Mesendoderm (in vitro differentiated cells): ENCODE data around the gene COLEC11.

ENCODE experiments used
- DNase-seq: peaks from one replicate; pipeline ENCODE4 v3.0.0; 2013
- H2AK5ac ChIP-seq: 2 replicates; pipeline ENCODE4 v1.6.1; 2013; ENCODE audit warnings: low read length, inconsistent platforms
- H2BK120ac ChIP-seq: 2 replicates; pipeline ENCODE4 v1.6.1; 2013; ENCODE audit warnings: low read depth, mild to moderate bottlenecking, low read length, moderate library complexity, mixed read lengths
- H2BK15ac ChIP-seq: replicated peaks from 2 replicates; pipeline ENCODE4 v1.6.1; 2013; ENCODE audit warnings: low read depth, mild to moderate bottlenecking, moderate library complexity
- H2BK5ac ChIP-seq: 2 replicates; pipeline ENCODE4 v1.6.1; 2013; ENCODE audit warnings: low read length, inconsistent platforms
- H3K18ac ChIP-seq: 2 replicates; pipeline ENCODE4 v1.6.1; 2013; ENCODE audit warnings: mild to moderate bottlenecking, low read length, mixed read lengths
- H3K23ac ChIP-seq: one replicate; pipeline ENCODE4 v1.6.1; 2013; ENCODE audit warnings: low read length
- H3K27ac ChIP-seq: 2 replicates; pipeline ENCODE4 v1.5.1; 2013; ENCODE audit warnings: low read depth, mild to moderate bottlenecking, inconsistent platforms, low read length, moderate library complexity
- H3K27me3 ChIP-seq: 2 replicates; pipeline ENCODE4 v1.6.1; 2013; ENCODE audit warnings: low read length, control low read depth, mild to moderate bottlenecking, inconsistent platforms; ENCODE audit not compliant: insufficient read depth, poor library complexity
- H3K36me3 ChIP-seq: 2 replicates; pipeline ENCODE4 v1.6.1; 2013; ENCODE audit warnings: low read length, inconsistent platforms; ENCODE audit not compliant: control insufficient read depth, insufficient read depth
- H3K4ac ChIP-seq: one replicate; pipeline ENCODE4 v1.6.1; 2013; ENCODE audit warnings: low read depth, mild to moderate bottlenecking, low read length, moderate library complexity
- H3K4me1 ChIP-seq: 2 replicates; pipeline ENCODE4 v1.6.1; 2013; ENCODE audit warnings: low read depth, low read length, inconsistent platforms; ENCODE audit not compliant: control insufficient read depth
- H3K4me2 ChIP-seq: 2 replicates; pipeline ENCODE4 v1.6.1; 2013; ENCODE audit warnings: low read length
- H3K4me3 ChIP-seq: 2 replicates; pipeline ENCODE4 v1.5.1; 2013; ENCODE audit warnings: mild to moderate bottlenecking, low read length
- H3K56ac ChIP-seq: one replicate; pipeline ENCODE4 v1.6.1; 2013; ENCODE audit warnings: low read length
- H3K79me1 ChIP-seq: 2 replicates; pipeline ENCODE4 v1.6.1; 2013; ENCODE audit warnings: low read length, inconsistent platforms
- H3K79me2 ChIP-seq: 2 replicates; pipeline ENCODE4 v1.6.1; 2013; ENCODE audit warnings: mild to moderate bottlenecking, low read length; ENCODE audit not compliant: control insufficient read depth, insufficient read depth
- H3K9ac ChIP-seq: 2 replicates; pipeline ENCODE4 v1.6.1; 2013; ENCODE audit warnings: low read length, inconsistent platforms
- H4K5ac ChIP-seq: one replicate; pipeline ENCODE4 v1.6.1; 2013; ENCODE audit warnings: low read length
- H4K8ac ChIP-seq: one replicate; pipeline ENCODE4 v1.6.1; 2013; ENCODE audit warnings: low read depth, mild to moderate bottlenecking, control low read depth, low read length, moderate library complexity
- WGBS: extraction: QIAGEN DNeasy Blood & Tissue Kit; methylation state at CpG from one replicate; pipeline ENCODE4 v1.1.7; 2013; ENCODE audit warnings: low lambda C conversion rate, missing lambda C conversion rate; ENCODE audit not compliant: insufficient coverage; ENCODE audit errors: extremely low coverage; 5-methylcytosine and 5-hydroxymethylcytosine counted together

The COLEC11 gene

DNA sequence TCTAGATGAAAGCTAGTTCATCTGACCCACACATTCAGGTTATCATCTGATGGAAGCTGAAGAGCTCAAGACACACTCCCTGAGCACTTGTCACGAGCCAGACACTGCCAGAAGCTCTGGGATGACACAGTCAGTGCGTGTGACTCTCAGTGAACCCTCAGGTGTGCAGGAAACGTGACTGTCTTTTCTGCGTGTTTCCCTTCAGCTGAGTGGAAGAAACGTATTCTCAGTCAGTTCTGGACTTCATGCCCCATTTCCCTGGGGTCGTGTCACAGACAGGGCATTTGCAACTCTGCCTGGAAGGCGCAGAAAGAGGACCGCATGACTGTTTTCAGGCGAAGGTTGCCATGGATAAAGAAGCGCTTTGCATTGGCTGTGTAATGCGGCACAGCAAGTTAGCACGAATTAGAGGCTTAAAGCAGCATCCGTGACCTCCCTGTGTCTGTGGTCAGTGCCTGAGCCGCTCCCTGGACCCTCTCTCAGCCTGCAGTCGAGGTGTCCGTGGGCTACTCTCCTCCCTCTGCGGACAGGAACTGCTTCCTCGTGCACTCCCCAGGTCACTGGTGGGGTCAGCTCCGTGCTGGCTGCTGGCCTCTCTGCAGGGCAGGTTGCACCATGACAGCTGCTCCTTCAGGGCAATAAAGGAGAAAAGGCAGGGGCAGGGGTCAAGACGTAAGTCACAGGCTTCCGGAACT lies 59.8 kb downstream of the COLEC11 start:
- Histone ChIP-seq H2BK15ac (no peak overlapping the region), H3K56ac (no peak overlapping the region), H3K18ac (no peak overlapping the region), H3K9ac (no peak overlapping the region), H3K4me3 (no peak overlapping the region), H3K23ac (no peak overlapping the region), H2BK120ac (no peak overlapping the region), H2AK5ac (no peak overlapping the region), H3K79me2 (no peaks in the 10 kb centered on the region), H3K4me1 (no peaks in the 10 kb centered on the region), H3K27ac (no peak overlapping the region), H3K79me1 (no peaks in the 10 kb centered on the region), H3K4me2 (no peak overlapping the region), H3K4ac (no peak overlapping the region), H4K8ac (no peak overlapping the region), H3K27me3 (no peaks in the 10 kb centered on the region), H2BK5ac (no peak overlapping the region), H3K36me3 (no peaks in the 10 kb centered on the region), H4K5ac (no peak overlapping the region)
- no peak for DNase-seq
- WGBS = no CpG with 5 or more reads among the region's 21 CpGs

GRCh38 chr2:3655871-3656761 lies 61.2 kb downstream of the COLEC11 start:
- H2BK5ac ChIP-seq = no peak overlapping the region
- H4K5ac ChIP-seq = no peak overlapping the region
- no peak overlapping the region for H2AK5ac ChIP-seq
- WGBS = no CpG with 5 or more reads among the region's 28 CpGs
- no peaks in the 10 kb centered on the region for H3K4me1 ChIP-seq
- H3K36me3 ChIP-seq = no peaks in the 10 kb centered on the region
- no peak overlapping the region for H4K8ac ChIP-seq
- no peak for DNase-seq
- no peaks in the 10 kb centered on the region for H3K79me2 ChIP-seq
- no peak overlapping the region for H3K56ac ChIP-seq
- no peak overlapping the region for H3K9ac ChIP-seq
- no peaks in the 10 kb centered on the region for H3K79me1 ChIP-seq
- H3K4me2 ChIP-seq = no peak overlapping the region
- no peak overlapping the region for H3K27ac ChIP-seq
- H3K23ac ChIP-seq = no peak overlapping the region
- no peak overlapping the region for H2BK15ac ChIP-seq
- H3K27me3 ChIP-seq = no peaks in the 10 kb centered on the region
- H3K4ac ChIP-seq = no peak overlapping the region
- H2BK120ac ChIP-seq = no peak overlapping the region
- no peak overlapping the region for H3K4me3 ChIP-seq
- no peak overlapping the region for H3K18ac ChIP-seq

DNA sequence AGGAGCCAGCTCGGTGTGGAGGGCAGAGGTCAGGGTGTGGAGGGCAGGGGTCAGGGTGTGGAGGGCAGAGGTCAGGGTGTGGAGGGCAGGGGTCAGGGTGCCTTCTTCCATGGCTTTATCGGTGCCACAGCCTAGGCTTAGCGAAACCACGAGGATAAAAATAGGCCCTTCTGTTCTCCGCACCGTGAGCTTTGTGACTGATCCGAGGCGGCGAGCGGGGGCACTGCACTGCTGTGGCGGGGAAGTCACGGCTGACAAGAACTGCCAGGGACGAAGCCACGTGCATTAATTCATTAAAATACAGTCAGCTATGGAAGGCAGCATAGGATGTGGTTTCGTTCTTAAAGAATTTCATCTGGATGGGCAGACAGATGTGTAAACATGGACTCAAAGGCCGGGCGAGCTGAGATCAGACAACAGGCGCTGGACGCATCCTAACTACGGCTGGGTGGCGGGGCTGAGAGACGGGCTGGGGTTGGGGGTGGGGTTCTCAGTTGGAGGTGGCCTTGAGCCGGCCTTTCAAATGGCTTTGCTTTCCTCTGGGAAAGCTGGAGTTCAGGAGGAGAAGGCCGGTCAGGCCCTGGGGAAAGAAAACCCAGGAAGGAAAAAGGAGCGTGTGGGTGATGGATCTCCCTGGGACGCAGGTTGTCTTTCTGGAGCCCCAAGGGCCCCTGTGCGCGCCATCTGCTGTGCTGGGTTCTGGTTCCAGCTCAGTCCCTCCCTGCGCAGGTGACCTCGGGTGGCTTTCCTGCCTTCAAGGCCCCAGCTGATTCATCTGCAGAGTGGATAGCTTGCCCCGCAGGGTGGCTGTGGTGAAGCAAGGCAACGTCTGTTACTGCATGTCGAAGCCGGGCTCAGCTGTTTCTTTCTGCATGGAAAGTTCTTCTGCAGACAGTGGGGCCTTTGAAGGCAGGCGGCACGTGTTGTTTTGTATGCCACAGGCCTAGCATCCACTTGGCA lies 62.1 kb downstream of the COLEC11 start:
- H3K27ac ChIP-seq = no peak overlapping the region
- no peak overlapping the region for H3K9ac ChIP-seq
- H2BK5ac ChIP-seq = no peak overlapping the region
- H3K23ac ChIP-seq = no peak overlapping the region
- no peak overlapping the region for H3K4ac ChIP-seq
- H3K36me3 ChIP-seq = no peaks in the 10 kb centered on the region
- H3K27me3 ChIP-seq = no peaks in the 10 kb centered on the region
- no CpG with 5 or more reads among the region's 36 CpGs for WGBS
- no peaks in the 10 kb centered on the region for H3K79me1 ChIP-seq
- no peaks in the 10 kb centered on the region for H3K4me1 ChIP-seq
- no peak overlapping the region for H2BK15ac ChIP-seq
- H4K5ac ChIP-seq = no peak overlapping the region
- no peak overlapping the region for H4K8ac ChIP-seq
- H2BK120ac ChIP-seq = no peak overlapping the region
- no peak overlapping the region for H3K4me2 ChIP-seq
- no peaks in the 10 kb centered on the region for H3K79me2 ChIP-seq
- H2AK5ac ChIP-seq = no peak overlapping the region
- DNase-seq = peak; percentile 37
- H3K18ac ChIP-seq = no peak overlapping the region
- peak overlapping the region; percentile 37 for H3K56ac ChIP-seq
- H3K4me3 ChIP-seq = no peak overlapping the region

- no CpG with 5 or more reads among the region's 7 CpGs for WGBS
- no peaks in the 10 kb centered on the region for H3K27me3 ChIP-seq
- H2AK5ac ChIP-seq = no peak within 1 kb of the TSS
- no peaks in the 10 kb centered on the region for H3K79me2 ChIP-seq
- H3K56ac ChIP-seq = peak within 1 kb of the TSS; percentile 18
- no peak for DNase-seq
- H3K9ac ChIP-seq = no peak within 1 kb of the TSS
- H2BK120ac ChIP-seq = no peak within 1 kb of the TSS
- no peak within 1 kb of the TSS for H3K18ac ChIP-seq
- H2BK15ac ChIP-seq = no peak within 1 kb of the TSS
- H4K8ac ChIP-seq = no peak within 1 kb of the TSS
- no peak within 1 kb of the TSS for H3K4me2 ChIP-seq
- H3K23ac ChIP-seq = no peak within 1 kb of the TSS
- no peaks in the 10 kb centered on the region for H3K4me1 ChIP-seq
- H2BK5ac ChIP-seq = no peak within 1 kb of the TSS
- H4K5ac ChIP-seq = no peak within 1 kb of the TSS
- no peaks in the 10 kb centered on the region for H3K36me3 ChIP-seq
- no peak within 1 kb of the TSS for H3K4ac ChIP-seq
- no peaks in the 10 kb centered on the region for H3K79me1 ChIP-seq
- H3K27ac ChIP-seq = no peak within 1 kb of the TSS
- no peak within 1 kb of the TSS for H3K4me3 ChIP-seq
Observed at GRCh38 chr2:3657881-3658280, 63.0 kb downstream of the COLEC11 start, which contains the start of gene ALLC. TSS of gene ALLC (plus strand) at chr2:3658200. CDS start at chr2:3671158, 12,958 bp downstream.

DNA sequence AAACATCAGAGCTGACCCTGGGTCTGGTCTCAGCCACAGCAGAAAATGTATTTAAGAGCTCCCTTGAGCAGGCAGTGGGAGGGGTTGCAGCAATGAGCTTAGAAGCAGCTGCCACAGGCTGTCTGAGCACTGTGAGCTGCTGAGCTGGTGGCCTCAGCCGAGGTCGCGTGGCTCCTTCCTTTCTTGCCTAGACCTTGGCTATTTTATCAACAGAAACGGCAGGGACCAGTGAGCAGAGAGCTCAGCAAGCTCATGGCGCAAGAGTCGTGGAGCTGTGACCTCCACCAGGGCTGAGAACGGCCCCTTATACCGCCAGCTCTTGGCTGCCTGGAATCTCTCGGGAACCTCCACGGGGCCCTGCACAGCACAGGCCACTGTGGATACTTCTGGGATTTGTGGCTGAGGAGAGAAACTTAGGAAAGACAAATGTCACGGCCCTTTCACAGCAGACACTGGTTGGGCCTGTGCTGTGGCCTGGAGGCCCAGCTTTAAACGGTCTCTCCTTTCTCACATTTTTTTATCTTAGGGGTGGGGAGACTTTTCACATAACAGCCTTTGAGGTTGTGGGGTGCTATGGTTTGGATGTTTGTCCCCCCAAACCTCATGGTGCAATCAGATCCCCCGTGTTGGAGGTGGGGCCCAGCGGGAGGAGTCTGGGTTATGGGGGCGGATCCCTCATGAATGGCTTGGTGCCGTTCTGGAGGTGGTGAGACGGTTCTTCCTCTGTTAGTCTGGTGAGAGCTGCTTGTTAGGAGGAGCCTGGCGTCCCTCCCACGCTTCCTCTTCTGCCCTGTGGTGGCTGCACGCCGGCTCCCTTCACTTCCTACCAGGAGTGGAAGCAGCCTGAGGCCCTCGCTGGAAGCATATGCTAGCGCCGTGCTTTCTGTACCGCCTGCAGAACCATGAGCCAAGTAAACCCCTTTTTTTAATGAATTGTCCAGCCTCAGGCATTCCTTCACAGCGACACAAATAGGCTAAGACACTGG lies 64.8 kb downstream of the COLEC11 start:
- H2BK5ac ChIP-seq = no peak overlapping the region
- no peak overlapping the region for H2BK120ac ChIP-seq
- H3K4me1 ChIP-seq = no peaks in the 10 kb centered on the region
- H4K5ac ChIP-seq = no peak overlapping the region
- H3K4ac ChIP-seq = no peak overlapping the region
- no peak overlapping the region for H3K18ac ChIP-seq
- H3K56ac ChIP-seq = peak overlapping the region; percentile 6
- no peak overlapping the region for H3K27ac ChIP-seq
- no peak overlapping the region for H3K4me3 ChIP-seq
- no peaks in the 10 kb centered on the region for H3K27me3 ChIP-seq
- H3K23ac ChIP-seq = no peak overlapping the region
- H2BK15ac ChIP-seq = no peak overlapping the region
- no peak overlapping the region for H3K9ac ChIP-seq
- H4K8ac ChIP-seq = no peak overlapping the region
- no peak overlapping the region for H3K4me2 ChIP-seq
- no peak overlapping the region for H2AK5ac ChIP-seq
- H3K79me2 ChIP-seq = no peaks in the 10 kb centered on the region
- WGBS = no CpG with 5 or more reads among the region's 26 CpGs
- no peaks in the 10 kb centered on the region for H3K79me1 ChIP-seq
- H3K36me3 ChIP-seq = no peaks in the 10 kb centered on the region
- peak; percentile 35 for DNase-seq
